Liver (tissue), 9 donors: Measurements from ENCODE around the gene PHYHD1. TPM values are rescaled to one million over a fixed set of nuclear protein-coding genes. Genes with fewer than 3 reads are reported as not detected.
A peak's percentile ranks its signal among the peaks of the same experiment; 100 is the strongest.

ENCODE experiments used
- DNase-seq: peaks from one replicate; pipeline ENCODE4 v3.0.0-alpha.2; 2017; ENCODE audit warnings: low spot score
- H3K27ac ChIP-seq, 2 donors: one replicate each; pipeline ENCODE4 v1.7.0; 2013; ENCODE audit warnings: inconsistent platforms in 2 of 2, low read length in 2 of 2, control low read depth in 1 of 2, low read depth in 1 of 2, mild to moderate bottlenecking in 1 of 2
- H3K27me3 ChIP-seq, 4 donors: one replicate each; pipeline versions ENCODE4 v1.6.1 to v1.7.0; 2013; ENCODE audit warnings: low read length in 3 of 4, inconsistent platforms in 1 of 4, mild to moderate bottlenecking in 1 of 4, moderate library complexity in 1 of 4; ENCODE audit not compliant: control insufficient read depth in 4 of 4, insufficient read depth in 4 of 4
- H3K36me3 ChIP-seq, 4 donors: one replicate each; pipeline versions ENCODE4 v1.6.1 to v1.7.0; 2013; ENCODE audit warnings: low read length in 3 of 4, mild to moderate bottlenecking in 3 of 4, low read depth in 1 of 4, moderate library complexity in 1 of 4; ENCODE audit not compliant: control insufficient read depth in 4 of 4, insufficient read depth in 3 of 4
- H3K4me1 ChIP-seq, 4 donors: one replicate each; pipeline versions ENCODE4 v1.6.1 to v1.7.0; 2013; ENCODE audit warnings: low read length in 3 of 4, mild to moderate bottlenecking in 3 of 4, moderate library complexity in 1 of 4; ENCODE audit not compliant: control insufficient read depth in 4 of 4, insufficient read depth in 4 of 4
- H3K4me3 ChIP-seq, 3 donors: one replicate each; pipeline versions ENCODE4 v1.6.1 to v1.7.0; 2013; ENCODE audit warnings: low read length in 3 of 3, control low read depth in 1 of 3, low read depth in 1 of 3, mild to moderate bottlenecking in 1 of 3
- H3K9ac ChIP-seq, 2 donors: one replicate each; pipeline ENCODE4 v1.7.0; 2013; ENCODE audit warnings: low read length in 2 of 2, mild to moderate bottlenecking in 2 of 2, moderate library complexity in 2 of 2, control low read depth in 1 of 2, low read depth in 1 of 2
- H3K9me3 ChIP-seq, 4 donors: one replicate each; pipeline versions ENCODE4 v1.6.1 to v1.7.0; 2013; ENCODE audit warnings: low read length in 3 of 4; ENCODE audit not compliant: control insufficient read depth in 4 of 4
- FOXA1 ChIP-seq: IDR thresholded peaks from 2 replicates; pipeline ENCODE4 v1.6.1; 2016; ENCODE audit warnings: antibody characterized with exemption
- GABPA ChIP-seq, 2 donors: IDR thresholded peaks in 1 of 2; conservative IDR thresholded peaks in 1 of 2; 2 replicates each; pipeline ENCODE4 v1.6.1; 2016; ENCODE audit warnings: antibody characterized with exemption in 2 of 2, mild to moderate bottlenecking in 1 of 2, moderate library complexity in 1 of 2
- HNF4A ChIP-seq, 2 donors: conservative IDR thresholded peaks; 2 replicates each; pipeline ENCODE4 v1.6.1; 2016; ENCODE audit warnings: antibody characterized with exemption in 2 of 2, mild to moderate bottlenecking in 2 of 2
- NR2F2 ChIP-seq: IDR thresholded peaks from 2 replicates; pipeline ENCODE4 v1.6.1; 2016; ENCODE audit warnings: antibody characterized with exemption
- RAD21 ChIP-seq, 2 donors: IDR thresholded peaks; 2 replicates each; pipeline ENCODE4 v1.6.1; 2016; ENCODE audit warnings: antibody characterized with exemption in 2 of 2, mild to moderate bottlenecking in 2 of 2
- WGBS: extraction: QIAGEN DNeasy Blood & Tissue Kit; methylation state at CpG from one replicate; pipeline ENCODE4 v1.1.7; 2013; 5-methylcytosine and 5-hydroxymethylcytosine counted together
- polyA plus RNA-seq, 2 donors: library from polyadenylated mRNA; stranded (reverse) in 1 of 2; unstranded in 1 of 2; fragments of 200-250 nt in 1 of 2; fragments of >200 nt in 1 of 2; fragmentation: Nextera tagmentation in 1 of 2; extraction: Ambion mirVana in 1 of 2; gene quantifications; one replicate each; pipeline versions ENCODE4 v1.2.1 to v1.2.3, GENCODE V29; 2013 to 2015
- total RNA-seq, 2 donors: library from RNA; depleted of rRNA; stranded (reverse); fragments of >200 nt; gene quantifications; one replicate each; pipeline ENCODE4 v1.2.3, GENCODE V29; 2014
- TF ChIP-seq, protein P1 (sequence below): IDR thresholded peaks from 2 replicates; pipeline ENCODE4 v1.6.1; 2016; ENCODE audit warnings: antibody characterized with exemption
- TF ChIP-seq, protein P2 (sequence below): IDR thresholded peaks from 2 replicates; pipeline ENCODE4 v1.6.1; 2016; ENCODE audit warnings: antibody characterized with exemption, mild to moderate bottlenecking
- donor health status: healthy.
- donor health status: healthy.
- donor health status: healthy.
- donor health status: healthy.
- donor health status: healthy.

The PHYHD1 gene
- total and polyA plus RNA-seq, 4 donors: 9.2 to 72.8 (median 31.3) TPM

DNA sequence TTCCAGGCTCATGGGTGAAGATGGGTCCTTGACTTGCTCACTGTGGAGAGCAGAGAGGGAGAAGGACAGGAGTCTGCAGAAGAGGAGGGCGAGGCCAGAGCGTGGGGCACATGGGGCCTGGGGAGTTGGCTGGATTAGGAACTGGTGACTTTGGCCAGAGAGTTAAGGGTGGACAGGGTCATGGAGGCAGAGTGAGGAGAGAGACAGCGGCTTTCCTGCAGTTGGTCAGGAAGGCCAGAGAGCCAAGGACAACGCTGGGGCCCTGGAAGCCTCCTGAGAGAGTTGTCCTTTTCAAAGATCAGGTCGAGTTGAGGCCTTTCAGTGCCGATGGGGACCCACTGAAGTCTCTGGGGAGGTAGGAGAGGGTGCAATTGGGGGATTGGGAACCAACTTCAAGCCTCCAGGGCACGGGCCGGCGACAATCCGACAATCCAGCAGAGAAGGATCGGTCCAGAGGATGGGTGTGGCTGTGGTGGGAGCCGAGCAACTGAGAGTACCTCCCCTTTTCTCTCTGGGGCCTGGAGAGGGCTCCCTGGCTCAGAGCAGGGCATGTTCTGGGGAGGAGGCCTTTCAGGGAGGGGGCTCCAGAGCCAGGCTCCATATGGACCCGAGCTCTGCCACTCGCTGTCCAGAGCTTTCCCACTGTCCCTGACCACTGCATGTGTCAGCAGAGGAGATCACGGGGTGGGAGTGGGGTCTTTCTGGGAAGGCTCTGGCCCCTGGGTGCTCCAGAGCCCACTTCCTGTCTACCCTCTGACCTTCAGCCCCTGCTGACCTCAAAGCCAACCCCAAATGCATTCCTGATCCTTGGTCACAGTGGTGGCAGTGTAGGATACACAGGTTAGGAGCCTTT lies 7.5 kb upstream of the PHYHD1 start:
- H3K4me1 ChIP-seq: peaks cover 5 to 51% (median 31%) of the 10 kb centered on the region in 4 donors

DNA sequence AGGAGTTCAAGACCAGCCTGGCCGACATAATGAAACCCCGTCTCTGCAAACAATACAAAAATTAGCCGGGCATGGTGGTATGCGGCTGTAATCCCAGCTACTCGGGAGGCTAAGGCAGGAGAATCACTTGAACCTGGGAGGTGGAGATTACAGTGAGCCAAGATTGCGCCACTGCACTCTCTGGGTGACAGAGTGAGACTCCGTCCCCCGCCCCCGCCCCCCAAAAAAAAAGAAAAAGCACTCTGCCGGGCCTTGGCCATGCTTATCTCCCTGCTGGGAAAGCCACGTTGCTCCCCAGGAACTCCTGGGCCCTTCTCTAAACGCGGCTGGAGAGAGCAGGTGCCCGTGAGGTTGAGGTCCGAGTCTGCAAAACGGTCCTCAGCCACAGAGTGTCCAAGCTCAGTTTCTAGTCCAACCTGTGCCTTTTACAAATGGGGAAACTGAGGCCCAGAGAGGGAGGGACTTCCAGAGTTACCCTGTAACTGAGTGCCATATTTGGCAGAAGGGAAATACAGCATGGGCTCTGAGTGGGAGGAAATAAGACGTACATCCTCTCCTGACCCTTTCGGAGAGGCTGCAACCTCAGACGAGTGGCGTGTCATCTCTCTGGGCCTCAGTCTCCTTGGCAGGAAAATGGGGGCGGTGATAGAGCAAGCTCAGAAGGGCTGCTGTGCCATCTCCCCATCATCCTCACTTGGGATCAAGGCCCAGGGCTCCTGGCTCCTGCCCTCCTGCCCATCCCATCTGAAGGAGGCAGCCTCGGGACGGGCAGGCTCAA lies 6.6 kb upstream of the PHYHD1 start:
- 54% methylated on average over 23 of the region's 23 CpGs for WGBS
- H3K4me3 ChIP-seq: no peak overlapping the region
- no peak for DNase-seq
- no peak overlapping the region for H3K9ac ChIP-seq
- TF ChIP-seq, protein P1, sequence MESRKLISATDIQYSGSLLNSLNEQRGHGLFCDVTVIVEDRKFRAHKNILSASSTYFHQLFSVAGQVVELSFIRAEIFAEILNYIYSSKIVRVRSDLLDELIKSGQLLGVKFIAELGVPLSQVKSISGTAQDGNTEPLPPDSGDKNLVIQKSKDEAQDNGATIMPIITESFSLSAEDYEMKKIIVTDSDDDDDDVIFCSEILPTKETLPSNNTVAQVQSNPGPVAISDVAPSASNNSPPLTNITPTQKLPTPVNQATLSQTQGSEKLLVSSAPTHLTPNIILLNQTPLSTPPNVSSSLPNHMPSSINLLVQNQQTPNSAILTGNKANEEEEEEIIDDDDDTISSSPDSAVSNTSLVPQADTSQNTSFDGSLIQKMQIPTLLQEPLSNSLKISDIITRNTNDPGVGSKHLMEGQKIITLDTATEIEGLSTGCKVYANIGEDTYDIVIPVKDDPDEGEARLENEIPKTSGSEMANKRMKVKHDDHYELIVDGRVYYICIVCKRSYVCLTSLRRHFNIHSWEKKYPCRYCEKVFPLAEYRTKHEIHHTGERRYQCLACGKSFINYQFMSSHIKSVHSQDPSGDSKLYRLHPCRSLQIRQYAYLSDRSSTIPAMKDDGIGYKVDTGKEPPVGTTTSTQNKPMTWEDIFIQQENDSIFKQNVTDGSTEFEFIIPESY: no peak
- H3K4me1 ChIP-seq: peaks cover 10 to 58% (median 37%) of the 10 kb centered on the region in 4 donors
- no peaks in the 10 kb centered on the region for H3K27me3 ChIP-seq
- peak overlapping the region; percentile 32 to 34 for H3K27ac ChIP-seq
- H3K9me3 ChIP-seq: no peaks in the 10 kb centered on the region
- H3K36me3 ChIP-seq: peaks cover 4 to 15% (median 11%) of the 10 kb centered on the region in 4 donors

More for the DNA sequence above, 7.5 kb upstream of the PHYHD1 start:
- H3K9me3 ChIP-seq: no peaks in the 10 kb centered on the region
- no peaks in the 10 kb centered on the region for H3K27me3 ChIP-seq
- no peak overlapping the region for H3K4me3 ChIP-seq
- TF ChIP-seq GABPA (IDR thresholded peaks at IDR 0.05 in 1 of 2, conservative IDR thresholded peaks at IDR 0.05 in 1 of 2) (no peak), NR2F2 (no peak), RAD21 (IDR thresholded peaks at IDR 0.05) (no peak), FOXA1 (no peak), HNF4A (conservative IDR thresholded peaks at IDR 0.05) (no peak)
- TF ChIP-seq, protein P2, sequence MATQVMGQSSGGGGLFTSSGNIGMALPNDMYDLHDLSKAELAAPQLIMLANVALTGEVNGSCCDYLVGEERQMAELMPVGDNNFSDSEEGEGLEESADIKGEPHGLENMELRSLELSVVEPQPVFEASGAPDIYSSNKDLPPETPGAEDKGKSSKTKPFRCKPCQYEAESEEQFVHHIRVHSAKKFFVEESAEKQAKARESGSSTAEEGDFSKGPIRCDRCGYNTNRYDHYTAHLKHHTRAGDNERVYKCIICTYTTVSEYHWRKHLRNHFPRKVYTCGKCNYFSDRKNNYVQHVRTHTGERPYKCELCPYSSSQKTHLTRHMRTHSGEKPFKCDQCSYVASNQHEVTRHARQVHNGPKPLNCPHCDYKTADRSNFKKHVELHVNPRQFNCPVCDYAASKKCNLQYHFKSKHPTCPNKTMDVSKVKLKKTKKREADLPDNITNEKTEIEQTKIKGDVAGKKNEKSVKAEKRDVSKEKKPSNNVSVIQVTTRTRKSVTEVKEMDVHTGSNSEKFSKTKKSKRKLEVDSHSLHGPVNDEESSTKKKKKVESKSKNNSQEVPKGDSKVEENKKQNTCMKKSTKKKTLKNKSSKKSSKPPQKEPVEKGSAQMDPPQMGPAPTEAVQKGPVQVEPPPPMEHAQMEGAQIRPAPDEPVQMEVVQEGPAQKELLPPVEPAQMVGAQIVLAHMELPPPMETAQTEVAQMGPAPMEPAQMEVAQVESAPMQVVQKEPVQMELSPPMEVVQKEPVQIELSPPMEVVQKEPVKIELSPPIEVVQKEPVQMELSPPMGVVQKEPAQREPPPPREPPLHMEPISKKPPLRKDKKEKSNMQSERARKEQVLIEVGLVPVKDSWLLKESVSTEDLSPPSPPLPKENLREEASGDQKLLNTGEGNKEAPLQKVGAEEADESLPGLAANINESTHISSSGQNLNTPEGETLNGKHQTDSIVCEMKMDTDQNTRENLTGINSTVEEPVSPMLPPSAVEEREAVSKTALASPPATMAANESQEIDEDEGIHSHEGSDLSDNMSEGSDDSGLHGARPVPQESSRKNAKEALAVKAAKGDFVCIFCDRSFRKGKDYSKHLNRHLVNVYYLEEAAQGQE: no peak
- TF ChIP-seq, protein P1: no peak
- H3K9ac ChIP-seq: no peak overlapping the region
- DNase-seq: no peak
- peaks cover 4 to 24% (median 17%) of the 10 kb centered on the region in 4 donors for H3K36me3 ChIP-seq
- H3K27ac ChIP-seq: peak overlapping the region; percentile 34 to 54
- WGBS: 77% methylated on average over 15 of the region's 15 CpGs
